H1 (cell line): ENCODE data around the gene FMO3. TPM values are rescaled to one million over a fixed set of nuclear protein-coding genes. Genes with fewer than 3 reads are reported as not detected.

Experiments
- CHD1 ChIP-seq: IDR thresholded peaks from 2 replicates; pipeline ENCODE4 v1.6.1; 2012; ENCODE audit warnings: low read depth, low read length, improper control_type of control experiment
- NANOG ChIP-seq: IDR thresholded peaks from 2 replicates; pipeline ENCODE4 v1.6.1; 2011; ENCODE audit warnings: low read length, low read depth, mild to moderate bottlenecking, inconsistent platforms; ENCODE audit not compliant: insufficient read depth, poor library complexity, severe bottlenecking
- POU5F1 ChIP-seq: IDR thresholded peaks from 2 replicates; pipeline ENCODE4 v1.6.1; 2011; ENCODE audit warnings: low read depth, mild to moderate bottlenecking, low read length, moderate library complexity
- SRF ChIP-seq: IDR thresholded peaks from 2 replicates; pipeline ENCODE4 v1.6.1; 2011; ENCODE audit warnings: mild to moderate bottlenecking, low read depth, low read length, moderate library complexity
- polyA plus RNA-seq, 7 experiments: library from polyadenylated mRNA; depleted of rRNA in 3 of 7; stranded (reverse) in 5 of 7; unstranded in 2 of 7; fragments of >200 nt in 5 of 7; fragments of 200-250 nt in 2 of 7; gene quantifications; 1 replicate in 5 of 7; 2 replicates in 1 of 7; 4 replicates in 1 of 7; pipeline versions ENCODE4 v1.2.1 to v1.2.3, GENCODE V29; 2011 to 2013; ENCODE audit warnings: missing spikeins in 2 of 7, mixed read lengths in 2 of 7
- total RNA-seq: library from RNA; stranded (reverse); fragmentation: NEBNext Ultra II Directional; extraction: Animal tissue kit (Norgen Biotek cat#: 25700); gene quantifications from 2 replicates; pipeline ENCODE4 v1.2.1, GENCODE V29; 2021
- TF ChIP-seq, protein P1 (sequence below): IDR thresholded peaks from 2 replicates; pipeline ENCODE4 v1.6.1; 2012; ENCODE audit warnings: low read length, inconsistent platforms

Gene FMO3
- total and polyA plus RNA-seq, 2 of the 8 experiments (the other 6 are each of a cell fraction or from before 2014, with no cell fraction given) = not detected

DNA sequence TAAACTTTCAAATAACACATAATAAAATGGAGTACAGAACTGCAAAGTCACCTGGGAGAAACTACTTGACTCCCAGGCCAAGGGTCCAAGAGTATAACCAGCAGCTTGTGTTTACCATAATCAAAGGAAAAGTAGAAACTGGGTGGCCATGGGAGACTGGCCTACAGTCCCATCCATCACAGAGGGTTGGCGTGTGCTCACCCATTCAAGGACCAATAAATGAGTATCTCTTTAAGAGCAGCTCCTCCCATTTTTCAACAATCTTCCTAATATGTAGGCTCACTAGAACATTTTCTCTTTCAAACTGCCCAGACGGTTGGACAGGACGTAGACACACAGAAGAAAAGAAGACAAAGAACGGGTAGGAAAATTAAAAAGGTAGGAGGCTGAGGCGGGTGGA lies at the start of gene FMO3 (continued):
- TF ChIP-seq, protein P1, sequence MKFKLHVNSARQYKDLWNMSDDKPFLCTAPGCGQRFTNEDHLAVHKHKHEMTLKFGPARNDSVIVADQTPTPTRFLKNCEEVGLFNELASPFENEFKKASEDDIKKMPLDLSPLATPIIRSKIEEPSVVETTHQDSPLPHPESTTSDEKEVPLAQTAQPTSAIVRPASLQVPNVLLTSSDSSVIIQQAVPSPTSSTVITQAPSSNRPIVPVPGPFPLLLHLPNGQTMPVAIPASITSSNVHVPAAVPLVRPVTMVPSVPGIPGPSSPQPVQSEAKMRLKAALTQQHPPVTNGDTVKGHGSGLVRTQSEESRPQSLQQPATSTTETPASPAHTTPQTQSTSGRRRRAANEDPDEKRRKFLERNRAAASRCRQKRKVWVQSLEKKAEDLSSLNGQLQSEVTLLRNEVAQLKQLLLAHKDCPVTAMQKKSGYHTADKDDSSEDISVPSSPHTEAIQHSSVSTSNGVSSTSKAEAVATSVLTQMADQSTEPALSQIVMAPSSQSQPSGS = no peak
- TF ChIP-seq SRF = no peak
- no peak for TF ChIP-seq NANOG
- TF ChIP-seq POU5F1 = no peak
- TF ChIP-seq CHD1 = no peak
- TF ChIP-seq, all 59 proteins: peak for 0
